Measurements from ENCODE around the gene TDRD3.

- TF ChIP-seq EZH2 (IDR thresholded peaks at IDR 0.05; ENCODE audit: borderline replicate concordance, low read length) (no peak), CTCF (IDR thresholded peaks at IDR 0.05; ENCODE audit: low read length) (no peak)
Measured at GRCh38 chr13:60439201-60439600, 42.2 kb downstream of the TDRD3 start.

All from OCI-LY1 (cell line).